Heart left ventricle (tissue), 16 donors: ENCODE measurements around the gene SCLY. TPM values are rescaled to one million over a fixed set of nuclear protein-coding genes. Genes with fewer than 3 reads are reported as not detected.

ENCODE experiments used
- ATAC-seq, 4 donors: fragments of 200-7000 bp; cut with Tn5 transposase; one replicate each; pipeline ENCODE4 v1.9.1; 2020 to 2022; ENCODE audit warnings: moderate library complexity in 4 of 4, mild to moderate bottlenecking in 3 of 4, moderate number of reproducible peaks in 1 of 4
- DNase-seq, 5 donors: peaks; one replicate each; pipeline ENCODE4 v3.0.0-alpha.2; 2020
- H3K27ac ChIP-seq, 12 donors: fragments of 200-600 bp; sonication (generic) in 4 of 12; one replicate each; pipeline versions ENCODE4 v1.5.0 to v1.8.0; 2016 to 2022; ENCODE audit warnings: mild to moderate bottlenecking in 2 of 12
- H3K27me3 ChIP-seq, 9 donors: fragments of 200-600 bp; sonication (generic) in 2 of 9; one replicate each; pipeline versions ENCODE4 v1.5.1 to v1.8.0; 2016 to 2022; ENCODE audit warnings: mild to moderate bottlenecking in 3 of 9
- H3K36me3 ChIP-seq, 9 donors: fragments of 200-600 bp; sonication (generic) in 2 of 9; one replicate each; pipeline versions ENCODE4 v1.5.0 to v1.8.0; 2018 to 2022; ENCODE audit warnings: mild to moderate bottlenecking in 2 of 9
- H3K4me1 ChIP-seq, 12 donors: fragments of 200-600 bp; sonication (generic) in 4 of 12; one replicate each; pipeline versions ENCODE4 v1.5.0 to v1.8.0; 2016 to 2022; ENCODE audit warnings: mild to moderate bottlenecking in 3 of 12
- H3K4me3 ChIP-seq, 12 donors: fragments of 200-600 bp; sonication (generic) in 4 of 12; one replicate each; pipeline versions ENCODE4 v1.5.0 to v1.8.0; 2017 to 2022; ENCODE audit warnings: mild to moderate bottlenecking in 9 of 12, moderate library complexity in 4 of 12
- H3K9me3 ChIP-seq, 12 donors: fragments of 200-600 bp; sonication (generic) in 4 of 12; one replicate each; pipeline versions ENCODE4 v1.5.0 to v1.8.0; 2016 to 2022; ENCODE audit warnings: mild to moderate bottlenecking in 1 of 12
- POLR2A ChIP-seq, 2 donors: fragments of 450-650 bp; IDR thresholded peaks; one replicate each; pipeline ENCODE4 v1.6.1; 2017; ENCODE audit warnings: antibody characterized with exemption in 2 of 2, mild to moderate bottlenecking in 2 of 2, moderate library complexity in 2 of 2
- WGBS, 4 donors: extraction: QIAGEN DNeasy Blood & Tissue Kit in 2 of 4; methylation state at CpG; one replicate each; pipeline versions ENCODE4 v1.1.5 to v1.1.7; 2013 to 2018; 5-methylcytosine and 5-hydroxymethylcytosine counted together
- intact Hi-C, 10 donors: fragments of 100-400 bp; cut with DNase I; formaldehyde crosslinking; loops; one replicate each; pipeline versions ENCODE4 v1.11.1 to v1.14.2; 2022
- polyA plus RNA-seq, 2 donors: library from polyadenylated mRNA; stranded (reverse); fragments of 200-250 nt; gene quantifications; one replicate each; pipeline ENCODE4 v1.2.3, GENCODE V29; 2013
- total RNA-seq, 9 donors: library from RNA; depleted of rRNA in 2 of 9; stranded (reverse); fragments of >200 nt in 2 of 9; fragmentation: NEBNext Ultra II Directional in 3 of 9; extraction: Animal tissue kit (Norgen Biotek cat#: 25700) in 3 of 9; gene quantifications; one replicate each; pipeline versions ENCODE4 v1.1.0 to v1.2.4, GENCODE V29; 2016 to 2023
- TF ChIP-seq, protein P1 (sequence below), 12 donors: fragments of 200-600 bp; sonication (generic) in 4 of 12; IDR thresholded peaks; one replicate each; pipeline versions ENCODE4 v1.5.0 to v1.8.0; 2018 to 2022; ENCODE audit warnings: antibody characterized with exemption in 12 of 12, mild to moderate bottlenecking in 5 of 12
- donor health status: ischemic (EF 13 %, LVEDD 7.1; RV severe dilation, severe dysfunction).
- donor health status: healthy with polysubstance abuse.
- donor health status: DM: no; HTN: yes; CAD: no.
- donor health status: DM: no; HTN: no; CAD: no.
- donor health status: ischemic (EF 25% LVEDD 6.9; RV normal size, moderate dysfunction).
- donor health status: ischemic (EF 25% LVEDD 5.7; RV mildly dilated, moderate dysfunction).
- donor health status: healthy.
- donor health status: DM: yes; HTN: yes; CAD: no.
- donor health status: ischemic (EF 35%, LVEDD 5.7; RV mildly dilated, moderate dysfunction).
- donor health status: nonischemic (EF 11% LVEDD 7.7; RV severe dilation, severe dysfunction).
- donor health status: DM: yes; HTN: yes; CAD: no.
- donor health status: PGD.
- donor health status: ischemic (EF 29% LVEDD 5.4; RV normal size, mild dysfunction).
- donor health status: nonischemic (EF 23%, LVEDD 6.1; RV moderate dilation, normal function).

Gene SCLY
- total and polyA plus RNA-seq, 11 donors: 6.9 to 21.2 (median 10.6) TPM

DNA sequence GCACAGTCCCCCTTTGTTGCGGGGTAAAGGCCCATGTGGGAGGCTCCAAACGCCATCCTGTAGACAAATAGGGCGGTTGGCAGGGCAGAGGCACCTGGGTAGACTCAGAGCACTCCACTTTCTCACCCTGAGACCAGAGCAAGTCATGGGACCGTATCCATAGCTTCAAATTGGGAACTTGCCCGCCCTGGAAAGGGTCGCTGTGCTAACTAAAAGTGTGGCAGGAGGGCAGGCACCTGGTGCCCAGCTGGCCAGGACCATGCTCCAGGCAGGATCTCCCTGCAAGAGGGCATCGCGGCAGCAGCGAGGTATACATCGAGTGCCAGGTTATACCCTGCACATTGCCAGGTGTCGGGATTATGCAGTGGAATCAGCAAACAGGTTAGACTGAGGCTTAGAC lies 20.8 kb upstream of the SCLY start:
- H3K36me3 ChIP-seq: peaks cover 0 to 93% (median 84%) of the 10 kb centered on the region in 9 donors

DNA sequence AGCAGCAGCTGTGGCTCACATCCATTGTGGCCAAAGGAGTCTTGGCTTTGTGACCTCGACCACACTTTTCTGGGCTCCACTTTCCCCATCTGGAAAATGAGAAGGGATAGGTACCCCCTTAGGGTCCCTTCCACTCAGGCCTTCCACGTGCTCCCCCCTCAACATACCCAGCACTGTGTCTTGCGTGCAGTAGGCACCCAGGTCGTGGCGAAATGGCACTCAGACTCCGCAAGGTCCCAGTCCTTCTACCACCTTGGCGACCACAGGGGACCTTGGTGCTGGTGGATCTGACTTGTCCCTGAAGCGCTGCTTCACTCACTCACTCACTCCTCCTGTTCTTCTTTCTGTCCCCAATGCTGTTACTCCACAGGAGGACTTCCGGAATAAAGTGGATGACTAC lies 19.9 kb upstream of the SCLY start:
- peaks cover 0 to 7% (median 0%) of the 10 kb centered on the region in 12 donors for H3K4me1 ChIP-seq
- TF ChIP-seq, protein P1, sequence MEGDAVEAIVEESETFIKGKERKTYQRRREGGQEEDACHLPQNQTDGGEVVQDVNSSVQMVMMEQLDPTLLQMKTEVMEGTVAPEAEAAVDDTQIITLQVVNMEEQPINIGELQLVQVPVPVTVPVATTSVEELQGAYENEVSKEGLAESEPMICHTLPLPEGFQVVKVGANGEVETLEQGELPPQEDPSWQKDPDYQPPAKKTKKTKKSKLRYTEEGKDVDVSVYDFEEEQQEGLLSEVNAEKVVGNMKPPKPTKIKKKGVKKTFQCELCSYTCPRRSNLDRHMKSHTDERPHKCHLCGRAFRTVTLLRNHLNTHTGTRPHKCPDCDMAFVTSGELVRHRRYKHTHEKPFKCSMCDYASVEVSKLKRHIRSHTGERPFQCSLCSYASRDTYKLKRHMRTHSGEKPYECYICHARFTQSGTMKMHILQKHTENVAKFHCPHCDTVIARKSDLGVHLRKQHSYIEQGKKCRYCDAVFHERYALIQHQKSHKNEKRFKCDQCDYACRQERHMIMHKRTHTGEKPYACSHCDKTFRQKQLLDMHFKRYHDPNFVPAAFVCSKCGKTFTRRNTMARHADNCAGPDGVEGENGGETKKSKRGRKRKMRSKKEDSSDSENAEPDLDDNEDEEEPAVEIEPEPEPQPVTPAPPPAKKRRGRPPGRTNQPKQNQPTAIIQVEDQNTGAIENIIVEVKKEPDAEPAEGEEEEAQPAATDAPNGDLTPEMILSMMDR (IDR thresholded peaks at IDR 0.05): no peak
- no peak for TF ChIP-seq POLR2A (IDR thresholded peaks at IDR 0.05)
- 88 to 92% (median 91%) methylated on average over 9 of the region's 9 CpGs for WGBS, 4 donors
- H3K36me3 ChIP-seq: peaks cover 0 to 93% (median 80%) of the 10 kb centered on the region in 9 donors
- no peaks in the 10 kb centered on the region for H3K9me3 ChIP-seq
- H3K27me3 ChIP-seq: no peaks in the 10 kb centered on the region
- H3K4me3 ChIP-seq: no peak overlapping the region
- intact Hi-C loops: no loop called here
- DNase-seq (no peak), ATAC-seq (no peak)
- no peak overlapping the region for H3K27ac ChIP-seq

More for the DNA sequence above, 20.8 kb upstream of the SCLY start:
- TF ChIP-seq, protein P1 (IDR thresholded peaks at IDR 0.05): no peak
- no peak for TF ChIP-seq POLR2A (IDR thresholded peaks at IDR 0.05)
- Histone ChIP-seq H3K4me1 (peaks cover 0 to 7% (median 0%) of the 10 kb centered on the region in 12 donors), H3K4me3 (no peak overlapping the region), H3K9me3 (no peaks in the 10 kb centered on the region), H3K27me3 (no peaks in the 10 kb centered on the region), H3K27ac (no peak overlapping the region)
- intact Hi-C loops: no loop called here
- 97 to 98% (median 98%) methylated on average over 11 of the region's 11 CpGs for WGBS, 4 donors
- no peak for DNase-seq
- ATAC-seq: no peak

DNA sequence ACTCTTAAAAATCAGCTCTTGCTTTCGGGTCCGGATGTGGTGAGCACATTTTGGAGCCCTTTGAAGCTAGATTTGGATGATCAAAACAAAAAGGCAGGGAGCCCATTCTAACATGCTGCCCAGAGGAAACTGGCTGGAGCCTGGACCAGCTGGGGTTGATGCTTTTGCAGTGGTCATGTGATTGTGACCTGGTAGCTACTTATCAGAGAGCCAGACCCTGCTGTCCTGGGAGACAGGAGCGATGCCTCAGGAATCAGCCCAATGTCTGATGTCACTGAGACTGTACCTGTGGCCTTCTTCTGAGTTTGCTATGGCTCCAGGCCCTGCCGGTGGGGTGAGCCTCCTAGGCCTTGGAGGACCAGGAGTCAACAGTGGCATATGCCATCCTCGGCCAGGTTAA lies 18.7 kb upstream of the SCLY start:
- no peak for ATAC-seq
- H3K36me3 ChIP-seq: peaks cover 0 to 85% (median 69%) of the 10 kb centered on the region in 9 donors
- peaks cover 0 to 7% (median 0%) of the 10 kb centered on the region in 12 donors for H3K4me1 ChIP-seq
- no peak overlapping the region for H3K4me3 ChIP-seq
- intact Hi-C loops: no loop called here
- DNase-seq: no peak
- H3K27ac ChIP-seq: no peak overlapping the region
- no peaks in the 10 kb centered on the region for H3K9me3 ChIP-seq
- H3K27me3 ChIP-seq: no peaks in the 10 kb centered on the region
- 85 to 94% (median 91%) methylated on average over 5 of the region's 5 CpGs for WGBS, 4 donors
- TF ChIP-seq, protein P1 (IDR thresholded peaks at IDR 0.05): no peak
- TF ChIP-seq POLR2A (IDR thresholded peaks at IDR 0.05): no peak

DNA sequence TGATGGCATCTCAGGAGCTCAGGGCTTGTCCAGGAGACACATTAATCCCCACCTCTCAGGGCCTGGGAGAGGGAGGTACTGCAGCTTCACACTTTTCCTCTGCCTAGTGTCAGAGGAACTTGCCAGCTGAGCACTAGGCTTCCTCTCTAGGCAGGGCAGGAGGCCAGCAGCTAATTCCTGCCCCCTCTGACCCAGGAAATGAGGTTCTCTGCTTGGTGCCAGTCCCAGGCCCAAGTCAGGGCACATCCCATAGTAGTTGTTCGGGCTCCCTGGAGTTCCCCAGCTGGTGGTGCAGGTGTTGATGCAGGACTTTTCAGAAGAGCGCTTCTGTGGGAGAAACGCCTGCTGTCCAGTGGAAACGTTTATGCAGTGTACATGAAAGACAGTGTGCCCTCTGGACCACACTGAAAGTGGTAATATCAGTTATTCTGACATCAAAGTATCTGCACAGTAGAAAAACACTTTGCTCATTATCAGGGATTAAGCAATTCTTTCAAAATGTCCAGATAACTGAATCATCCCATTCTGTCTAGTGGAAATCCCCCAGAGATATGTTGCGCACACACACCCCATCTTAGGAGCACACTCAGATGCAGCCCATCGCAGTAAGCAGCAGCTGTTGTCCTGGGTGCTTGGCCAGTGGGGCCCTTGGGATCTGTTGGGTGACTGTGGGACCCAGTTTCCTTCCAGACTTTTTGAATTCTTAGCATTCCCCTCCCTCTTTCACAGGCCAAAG lies 17.8 kb upstream of the SCLY start:
- peaks cover 0 to 75% (median 60%) of the 10 kb centered on the region in 9 donors for H3K36me3 ChIP-seq
- intact Hi-C loops: no loop called here
- DNase-seq: peak in 1 of 5 donors; percentile 42
- peak; percentile 22 to 70 (median 54) for ATAC-seq
- TF ChIP-seq POLR2A (IDR thresholded peaks at IDR 0.05): no peak
- TF ChIP-seq, protein P1 (IDR thresholded peaks at IDR 0.05): no peak
- H3K4me1 ChIP-seq: peaks cover 0 to 7% (median 0%) of the 10 kb centered on the region in 12 donors
- no peaks in the 10 kb centered on the region for H3K27me3 ChIP-seq
- H3K9me3 ChIP-seq: peaks cover 0 to 4% (median 0%) of the 10 kb centered on the region in 12 donors
- no peak overlapping the region for H3K27ac ChIP-seq
- no peak overlapping the region for H3K4me3 ChIP-seq
- 87 to 93% (median 89%) methylated on average over 6 of the region's 6 CpGs for WGBS, 4 donors
